HG02970 (cell line): ENCODE data around the gene MBNL2.

Source experiments
- ATAC-seq: cut with Tn5 transposase; IDR thresholded peaks from one replicate; pipeline ENCODE4 v1.9.1; 2021; ENCODE audit warnings: mild to moderate bottlenecking, moderate library complexity, moderate number of reproducible peaks; ENCODE audit not compliant: unreplicated experiment, low FRiP score

MBNL2 gene

DNA sequence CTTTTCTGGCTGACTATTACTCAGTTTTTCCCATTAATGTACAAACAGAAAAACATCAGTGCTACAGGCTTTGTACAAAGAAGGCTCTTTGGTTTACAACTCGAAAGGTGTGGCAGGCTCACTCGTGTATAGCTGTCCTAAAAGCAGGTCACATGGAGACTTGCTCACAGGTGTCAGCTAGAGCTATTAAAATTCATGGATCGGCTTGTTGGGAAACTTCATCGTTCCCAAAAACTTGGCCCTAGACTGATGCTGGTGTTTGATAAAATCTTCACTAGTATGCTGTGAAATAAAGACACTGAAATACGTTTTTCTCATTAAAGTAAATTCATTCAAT lies 64.9 kb downstream of the MBNL2 start:
- no peak for ATAC-seq

DNA sequence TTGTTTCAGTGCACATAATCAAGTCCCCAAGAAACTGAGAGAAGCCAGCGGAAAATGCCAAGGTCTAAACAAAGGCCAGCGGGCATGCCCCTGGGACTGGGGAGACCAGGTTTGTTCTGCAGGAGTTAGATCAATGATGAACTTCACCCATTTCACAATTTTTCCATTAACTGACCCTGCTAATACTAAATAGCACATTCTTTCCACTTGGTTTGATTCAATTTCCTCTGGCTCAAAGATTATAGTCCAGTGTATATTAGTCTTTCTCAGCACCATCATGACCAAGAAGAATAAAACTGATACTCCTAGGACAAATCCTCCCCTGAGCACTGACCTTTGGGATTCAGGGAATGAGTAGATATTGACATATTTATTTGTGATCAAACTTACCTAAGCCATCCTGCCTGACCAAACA lies 66.4 kb downstream of the MBNL2 start:
- ATAC-seq = no peak

DNA sequence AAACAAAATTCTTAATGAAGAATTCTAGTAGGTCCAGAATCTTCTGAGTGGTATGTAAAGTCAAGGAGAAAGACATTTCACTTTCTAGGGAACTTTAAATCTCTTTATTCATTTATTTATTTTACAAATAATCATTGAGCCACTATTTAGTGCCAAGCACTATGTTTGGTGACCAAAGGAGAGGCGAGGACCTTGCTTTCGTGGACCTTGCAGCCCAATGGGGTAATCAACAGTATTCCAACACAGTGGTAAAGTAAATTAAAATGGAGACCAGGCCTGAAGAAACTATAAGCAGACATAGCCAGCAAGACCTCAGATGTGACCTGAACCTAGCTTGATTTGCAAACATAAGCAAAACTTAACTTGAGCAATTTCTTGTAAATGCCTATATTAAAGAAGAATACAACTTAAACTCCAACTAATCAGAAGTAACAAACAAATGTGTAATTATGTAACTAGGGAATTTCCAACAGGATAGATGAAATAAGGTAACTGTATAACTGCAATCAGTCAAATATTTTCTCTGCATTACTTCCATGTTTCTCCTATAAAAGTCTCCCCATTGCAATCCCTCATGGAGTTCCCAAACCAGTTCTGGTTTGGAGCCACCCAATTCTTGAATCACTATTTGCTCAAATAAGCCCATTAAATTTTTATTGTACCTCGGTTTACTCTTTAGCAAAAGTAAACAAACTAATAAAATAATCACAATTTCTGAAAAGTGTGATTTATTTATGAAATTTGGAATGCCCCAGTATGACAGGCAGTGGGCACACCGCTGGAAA lies 67.6 kb downstream of the MBNL2 start:
- no peak for ATAC-seq

DNA sequence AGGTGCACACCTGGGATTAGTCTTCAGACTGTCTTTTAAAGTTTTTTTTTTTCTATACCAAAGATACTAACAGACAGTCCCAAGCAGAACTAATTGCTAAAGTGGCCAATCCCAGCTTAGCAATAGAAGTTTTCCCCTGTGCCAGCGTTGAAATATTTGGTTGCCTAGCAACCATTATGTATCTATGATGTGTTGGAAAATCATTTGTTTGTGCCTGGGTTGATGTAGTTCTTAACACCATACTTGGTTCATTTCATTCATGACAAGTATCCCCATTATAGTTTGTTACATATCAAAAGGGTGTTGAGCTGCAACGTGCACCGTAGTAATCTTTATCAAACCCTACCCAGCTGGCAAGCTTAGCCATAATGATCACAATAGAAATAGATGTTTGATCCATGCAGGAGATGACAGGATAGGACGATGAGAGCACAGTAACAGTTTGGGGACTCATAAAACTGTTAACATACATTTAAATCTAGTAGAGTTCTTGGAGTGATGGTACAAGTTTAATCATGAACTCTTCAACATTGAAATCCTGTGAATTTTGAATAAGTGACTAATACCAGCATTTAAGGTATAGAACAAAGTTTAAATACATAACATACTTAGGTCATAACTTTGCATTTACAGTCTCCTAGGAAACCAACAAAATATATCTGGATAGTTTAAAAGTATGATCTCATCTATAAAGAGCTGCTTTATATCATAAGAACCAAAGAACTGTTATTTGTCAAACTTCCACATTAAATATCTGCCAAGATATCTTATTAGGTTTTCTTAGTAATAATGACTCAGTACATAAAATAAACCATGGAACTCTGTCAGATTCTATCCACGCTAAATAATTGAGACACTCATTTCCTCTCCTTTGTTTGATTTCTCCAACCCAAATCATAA lies 73.4 kb downstream of the MBNL2 start:
- ATAC-seq = no peak

DNA sequence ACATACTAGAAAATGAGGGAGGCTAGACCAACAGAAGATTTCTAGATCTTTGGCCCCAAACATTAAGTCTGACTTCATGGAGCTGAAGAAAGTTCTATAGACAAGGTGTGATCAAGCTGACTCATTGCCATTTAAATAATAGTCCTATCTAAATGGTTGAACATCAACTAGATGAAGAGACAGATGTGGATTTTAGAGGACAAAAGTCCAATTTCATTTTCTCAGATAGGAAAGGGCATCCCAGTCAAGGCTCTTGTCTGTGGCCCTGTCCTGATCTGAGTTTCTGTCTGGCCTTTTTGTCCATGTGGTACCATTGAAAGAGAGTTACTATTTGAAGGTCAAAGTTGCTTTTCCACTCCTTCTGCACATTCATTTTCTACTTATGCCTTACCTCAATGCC lies 74.6 kb downstream of the MBNL2 start:
- ATAC-seq = no peak

DNA sequence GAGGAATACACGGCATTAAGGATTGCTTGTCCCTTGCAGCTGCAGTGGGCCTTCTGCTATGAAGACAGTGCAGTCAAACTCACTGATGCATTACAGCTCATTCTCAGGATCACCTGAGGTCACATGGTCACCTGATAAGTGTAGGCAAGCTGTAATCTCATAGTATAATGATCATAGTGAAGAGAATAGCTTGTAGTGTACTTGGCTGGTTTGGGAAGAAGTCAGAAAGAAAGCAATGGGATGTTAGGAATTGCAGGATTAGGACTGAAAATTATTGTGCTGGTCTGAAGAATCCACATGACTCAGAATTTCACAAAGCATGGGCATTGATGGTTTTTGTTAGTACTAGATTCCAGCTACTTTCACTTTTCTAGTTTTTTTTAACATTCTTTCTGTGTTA lies 76.7 kb downstream of the MBNL2 start:
- no peak for ATAC-seq

DNA sequence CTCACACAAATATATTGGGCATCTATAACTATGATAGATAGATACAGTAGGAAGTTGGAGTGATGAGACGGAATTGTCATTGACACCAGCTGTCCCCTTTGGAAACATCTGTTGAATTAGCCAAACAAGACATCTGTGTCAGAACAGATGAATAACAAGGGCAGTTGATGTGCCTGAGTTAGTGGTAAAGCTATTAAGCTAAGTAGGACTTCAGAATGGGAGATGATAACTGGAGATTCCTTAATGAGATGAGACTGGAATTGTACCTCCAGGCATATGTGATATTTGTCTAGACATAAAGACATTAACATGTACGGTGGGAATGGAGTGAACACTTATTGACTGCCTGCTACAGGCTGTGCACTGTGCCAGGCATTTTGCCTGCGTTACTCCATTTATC lies 78.7 kb downstream of the MBNL2 start:
- ATAC-seq = no peak

DNA sequence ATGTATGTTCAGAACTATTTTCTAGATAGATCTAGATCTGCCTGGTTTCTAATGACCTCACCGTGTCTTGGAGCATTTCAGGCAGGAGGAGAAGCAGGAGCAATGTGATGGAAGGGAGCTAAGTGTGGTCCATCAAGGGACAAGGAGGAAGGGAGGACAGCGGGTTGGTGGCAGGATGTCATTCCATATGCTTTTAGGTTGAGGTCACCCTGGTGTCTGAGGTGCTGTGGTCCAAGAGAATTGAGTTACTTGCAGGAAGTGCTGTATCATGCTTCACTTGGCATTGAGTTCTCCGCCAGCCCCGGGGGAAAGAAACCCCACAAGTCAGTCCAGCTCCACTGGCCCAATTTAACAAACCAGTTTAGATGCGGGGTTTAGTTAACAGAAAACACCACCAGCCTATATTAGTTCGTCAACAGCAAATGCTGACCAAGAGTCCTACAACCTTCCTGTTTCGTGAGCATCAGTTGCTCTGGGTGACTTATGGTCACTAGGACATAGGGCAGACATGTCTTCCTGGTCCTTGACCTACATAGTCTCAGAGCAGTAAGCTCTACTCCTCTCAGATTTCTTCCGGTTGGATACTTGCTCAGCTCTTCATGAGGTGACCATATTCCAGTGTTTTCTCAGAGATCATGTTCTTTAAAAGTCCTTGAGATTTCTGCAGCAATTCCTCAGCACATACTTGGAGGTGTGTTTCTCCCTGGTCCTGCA lies 79.4 kb downstream of the MBNL2 start:
- no peak for ATAC-seq

DNA sequence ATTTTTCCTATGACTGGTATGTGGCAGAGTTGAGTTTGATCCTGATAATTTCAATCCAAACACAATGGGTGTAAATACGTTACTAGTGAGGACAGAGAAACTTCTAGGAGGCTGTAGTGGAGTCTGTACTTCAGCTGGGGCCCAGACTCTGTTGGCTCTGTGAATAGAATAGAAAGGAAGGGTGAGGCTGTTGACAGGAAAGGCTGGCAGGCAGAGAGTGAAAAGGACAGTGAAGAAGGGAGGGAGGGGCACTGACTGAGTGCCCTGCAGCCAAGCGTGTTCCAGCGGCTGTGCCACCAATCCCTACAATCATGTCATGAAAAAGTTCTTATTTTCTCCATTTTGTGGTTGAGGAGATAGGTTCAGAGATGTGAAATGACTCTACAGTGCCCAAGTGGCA lies 80.5 kb downstream of the MBNL2 start:
- no peak for ATAC-seq

DNA sequence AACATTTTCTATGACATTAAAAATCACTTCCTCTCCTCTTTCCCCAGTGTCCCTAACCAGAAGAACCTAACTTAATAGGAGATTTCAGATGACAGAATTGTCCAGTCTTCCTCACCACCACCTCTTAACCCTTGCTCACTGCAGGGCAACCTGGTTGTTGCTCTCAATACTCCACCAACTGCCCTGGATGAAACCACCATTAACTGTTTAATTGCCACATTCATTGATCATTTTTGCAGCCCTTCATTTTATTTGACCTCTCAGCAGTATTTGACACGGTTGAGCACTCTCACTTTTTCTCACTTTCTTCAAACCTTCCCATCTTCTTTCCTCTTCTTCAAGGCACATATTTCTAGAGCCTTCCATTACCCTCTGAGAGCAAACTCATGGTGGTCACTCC lies 84.0 kb downstream of the MBNL2 start:
- no peak for ATAC-seq

DNA sequence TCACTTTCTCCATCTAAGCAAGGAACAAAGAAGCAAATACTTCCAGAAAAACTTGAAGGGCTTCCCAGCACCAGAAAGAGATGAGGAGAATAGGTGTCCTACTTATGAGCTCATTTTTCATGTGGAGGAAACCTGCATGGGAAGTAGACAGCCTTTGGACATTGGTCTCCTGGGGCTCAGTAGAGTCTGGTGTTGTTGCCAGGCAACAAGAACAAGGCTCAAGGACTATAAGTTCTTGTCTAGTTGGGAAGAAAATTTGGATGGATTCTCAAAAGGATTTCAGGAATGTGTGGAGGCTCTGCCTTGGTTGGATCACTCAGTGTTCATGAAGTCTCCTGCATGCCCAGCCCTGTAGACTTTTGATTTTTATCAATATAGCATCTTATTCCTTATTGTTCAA lies 84.5 kb downstream of the MBNL2 start:
- ATAC-seq = no peak

DNA sequence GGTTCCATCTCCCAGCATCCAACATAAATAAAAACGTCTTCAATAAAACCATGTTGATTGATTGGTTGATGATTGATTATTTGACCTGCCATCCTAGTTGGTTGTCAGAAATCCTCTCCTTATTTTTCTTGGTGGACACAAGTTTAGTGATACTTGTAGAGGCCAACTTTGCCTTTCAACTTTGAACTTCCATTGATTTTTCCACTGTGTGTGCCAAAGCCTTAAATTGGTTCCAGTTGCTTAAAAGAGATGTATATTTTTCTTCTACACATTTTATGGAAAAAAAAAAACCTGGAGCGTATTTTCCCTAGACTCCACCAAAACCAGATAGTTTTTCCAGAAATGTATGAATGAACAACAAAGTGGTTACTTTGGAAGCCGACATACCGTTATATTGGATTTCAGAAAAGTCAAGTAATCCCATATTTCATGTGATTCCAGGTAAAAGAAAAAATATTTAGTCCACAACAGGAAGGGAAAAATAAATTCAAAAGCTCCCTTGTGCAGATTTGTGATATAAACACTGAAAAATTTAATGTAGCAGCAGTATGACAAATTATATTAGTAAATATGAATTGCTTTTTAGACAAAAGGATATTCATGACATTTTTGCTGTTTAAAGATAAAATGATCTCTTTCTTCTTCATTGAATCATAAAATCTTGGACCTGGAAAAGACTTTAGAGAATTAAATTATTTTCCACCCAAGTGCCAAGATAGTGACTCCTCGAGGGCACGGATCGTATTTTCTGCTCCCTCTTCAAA lies 85.2 kb downstream of the MBNL2 start:
- no peak for ATAC-seq

DNA sequence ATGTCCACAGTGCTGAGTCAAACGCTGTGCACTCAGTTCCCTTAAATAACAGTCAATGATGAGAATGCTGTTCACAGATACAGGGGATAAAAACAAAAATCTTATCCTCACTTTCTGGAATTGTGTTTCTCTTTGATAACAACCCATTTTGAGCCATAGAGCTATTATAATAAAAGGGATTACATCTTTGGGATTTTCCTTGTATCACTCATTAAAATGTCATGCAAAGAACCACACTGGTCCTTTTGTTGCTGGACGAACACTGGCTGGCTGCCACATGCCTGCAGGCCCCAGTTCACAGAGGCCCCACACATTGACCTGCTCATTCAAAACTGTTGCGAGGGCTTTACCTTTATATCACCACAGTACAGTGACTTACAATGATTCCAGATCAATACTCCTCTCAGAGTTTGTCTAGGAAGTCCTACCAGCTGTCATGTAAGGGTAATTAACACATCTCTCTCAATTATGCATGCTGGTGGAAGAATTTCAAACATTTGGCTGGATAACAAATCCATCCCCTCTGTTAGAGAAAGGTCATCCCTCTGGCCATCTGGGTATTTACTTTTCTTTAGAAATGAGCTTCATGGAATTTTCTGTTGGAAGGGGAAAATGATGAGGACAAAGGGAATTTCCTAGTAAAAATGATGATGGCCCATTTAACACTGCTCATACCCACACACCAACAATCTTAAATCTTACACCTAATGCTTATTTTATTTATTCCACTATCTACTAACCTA lies 85.9 kb downstream of the MBNL2 start:
- ATAC-seq = no peak

DNA sequence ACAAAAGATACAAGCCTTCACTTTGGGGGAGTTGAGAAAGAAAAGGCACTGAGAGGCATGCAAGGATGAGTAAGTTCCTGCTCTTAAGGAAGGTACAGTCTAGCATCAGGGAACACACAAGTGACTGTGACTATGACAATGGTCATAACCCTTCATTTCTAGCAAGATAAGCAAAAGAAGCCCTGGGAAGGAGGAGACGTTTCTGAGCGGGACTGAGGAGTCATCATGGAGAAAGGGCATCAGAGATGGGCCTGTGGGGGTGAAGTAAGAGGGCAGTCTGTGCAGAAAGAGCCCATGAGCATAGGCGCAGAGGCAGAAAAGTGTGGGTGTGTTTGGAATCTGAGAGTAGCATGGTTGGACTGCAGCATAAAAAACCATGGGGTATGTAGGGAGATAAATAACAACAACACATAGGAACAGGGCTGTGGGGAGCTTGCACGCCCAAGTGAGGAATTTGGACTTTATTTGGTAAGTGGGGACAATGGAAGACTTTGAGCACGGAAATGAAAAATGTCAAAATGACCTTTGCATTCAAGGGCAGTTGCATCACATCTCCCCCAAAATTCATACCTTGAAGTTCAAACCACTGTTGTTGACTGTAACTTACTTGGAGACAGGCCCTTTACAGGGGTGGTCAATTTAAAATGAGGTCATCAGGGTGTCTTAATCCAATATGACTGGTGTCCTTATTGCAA lies 86.7 kb downstream of the MBNL2 start:
- no peak for ATAC-seq

DNA sequence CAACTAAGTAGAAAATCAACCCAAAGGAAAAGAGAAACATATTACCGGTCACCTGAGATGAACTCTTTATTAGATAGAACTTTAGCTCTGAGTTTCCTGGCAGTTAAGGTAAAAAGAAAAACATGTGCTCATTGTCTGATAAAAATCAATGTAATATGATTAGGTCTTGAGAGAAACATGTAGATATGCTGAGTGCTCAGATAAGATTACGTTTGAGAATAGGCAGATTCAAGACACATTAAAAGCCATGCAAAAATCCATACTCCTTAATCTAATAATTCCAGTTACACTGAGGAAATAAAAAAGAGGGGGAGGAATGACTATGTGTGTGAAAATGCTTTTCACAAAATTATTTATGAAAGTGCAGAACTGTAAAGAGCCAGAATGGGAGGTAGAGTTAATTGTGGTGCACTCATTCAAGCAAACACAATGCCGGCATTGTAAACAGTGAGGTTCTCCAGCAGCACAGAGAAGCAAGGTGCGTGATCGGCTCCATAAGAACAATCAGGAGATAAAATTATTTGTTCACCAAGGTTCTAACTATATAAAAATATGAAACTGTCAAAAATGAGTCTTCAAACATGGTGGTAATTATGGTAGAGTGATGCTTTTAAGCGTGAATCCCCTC lies 88.8 kb downstream of the MBNL2 start:
- ATAC-seq = no peak

DNA sequence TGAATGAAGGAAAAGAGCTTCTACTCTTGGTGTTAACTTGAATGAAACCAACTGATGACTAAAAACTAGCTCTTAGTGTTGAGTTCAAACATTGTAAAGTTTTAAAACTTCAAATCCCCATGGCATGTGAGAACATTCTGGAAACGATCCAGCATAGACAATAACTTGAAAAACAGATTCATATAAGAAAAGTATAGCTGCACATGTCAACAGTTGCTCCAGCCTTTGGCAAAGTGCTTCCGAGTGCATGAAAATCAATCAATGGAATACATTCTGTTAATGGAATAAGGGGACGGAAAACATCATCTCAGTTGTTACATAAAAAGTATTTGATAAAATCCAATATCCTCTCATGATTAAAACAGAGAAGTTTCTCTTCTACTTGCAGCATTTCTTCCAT lies 89.8 kb downstream of the MBNL2 start:
- ATAC-seq = no peak

DNA sequence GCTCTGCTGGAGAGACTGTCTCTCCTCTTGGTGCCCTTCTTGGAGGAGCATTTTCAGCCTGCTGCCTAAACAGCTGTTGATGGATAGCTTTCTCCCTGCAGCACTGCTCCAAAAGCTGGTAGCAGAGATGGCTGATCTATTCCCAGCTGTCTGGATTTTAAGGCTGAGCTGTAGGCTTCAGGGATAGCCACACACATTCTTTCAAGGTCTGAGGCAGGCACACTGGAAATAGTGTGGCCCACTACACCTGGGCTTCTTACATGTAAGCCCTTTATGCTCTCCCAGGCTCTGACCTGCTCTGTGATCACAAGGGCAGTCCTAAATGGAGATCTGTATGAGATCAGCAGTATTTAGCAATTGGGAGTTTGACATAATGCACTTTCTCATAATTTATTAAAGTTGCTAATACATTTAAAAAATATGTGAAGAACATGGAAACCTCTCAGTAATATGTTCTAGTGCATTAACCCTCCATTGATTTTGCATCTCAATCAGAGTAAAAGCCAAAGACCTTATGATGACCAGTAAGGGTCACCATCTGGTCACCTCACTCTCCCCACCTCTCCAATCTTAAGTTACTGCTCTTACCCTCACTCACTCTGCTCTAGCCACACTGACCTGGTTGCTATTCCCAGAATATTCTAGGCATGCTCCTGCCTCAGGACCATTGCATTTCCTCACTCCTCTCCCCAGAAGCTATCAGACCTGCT lies 91.6 kb downstream of the MBNL2 start:
- no peak for ATAC-seq

DNA sequence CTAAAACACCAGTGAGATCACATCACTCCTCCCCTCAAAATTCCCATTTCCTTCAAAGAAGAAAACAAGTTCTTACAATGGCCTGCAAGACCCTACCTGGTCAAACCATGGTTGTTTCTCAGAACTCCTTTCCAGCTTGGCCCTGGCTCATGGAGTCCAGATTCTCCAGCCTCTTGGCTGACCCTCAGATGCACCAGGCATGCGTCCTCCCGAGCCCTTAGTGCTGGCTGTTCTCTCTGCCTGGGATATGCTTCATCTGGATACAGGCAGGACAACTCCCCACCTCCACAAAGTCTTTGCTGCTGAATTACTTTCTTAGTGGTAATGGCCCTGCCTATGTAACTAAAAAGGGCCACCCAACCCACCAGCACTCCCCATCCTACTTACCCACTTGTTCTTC lies 94.3 kb downstream of the MBNL2 start:
- ATAC-seq = no peak
